T-helper 1 cell (primary cell): Measurements from ENCODE around the gene ERVH48-1.
"Not testable (repeated sequence)": the region's sequence is repeated elsewhere in the genome, so short reads cannot be mapped to it uniquely, and the experiment has no call there.

Source experiments
- DNase-seq, 5 donors: peaks; one replicate each; pipeline ENCODE4 v3.0.0-alpha.2; 2012 to 2020

The ERVH48-1 gene

DNA sequence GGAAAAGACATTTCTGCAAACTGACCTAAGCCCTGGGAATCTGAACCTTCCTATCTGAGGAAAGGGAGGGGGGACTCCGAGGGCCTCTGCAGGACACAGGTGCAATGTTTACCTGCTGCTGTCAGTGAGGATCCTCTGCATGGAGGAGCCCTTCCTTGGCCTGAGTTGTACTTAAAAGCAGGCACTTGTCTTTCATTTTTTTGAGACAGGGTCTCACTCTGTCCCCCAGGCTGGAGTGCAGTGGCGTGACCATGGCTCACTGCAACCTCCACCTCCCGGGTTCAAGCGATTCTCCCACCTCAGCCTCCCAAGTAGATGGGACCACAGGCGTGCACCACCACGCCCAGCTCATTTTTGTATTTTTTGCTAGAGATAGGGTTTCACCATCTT, 13.2 kb upstream of the ERVH48-1 start:
- DNase-seq: not testable (repeated sequence)

DNA sequence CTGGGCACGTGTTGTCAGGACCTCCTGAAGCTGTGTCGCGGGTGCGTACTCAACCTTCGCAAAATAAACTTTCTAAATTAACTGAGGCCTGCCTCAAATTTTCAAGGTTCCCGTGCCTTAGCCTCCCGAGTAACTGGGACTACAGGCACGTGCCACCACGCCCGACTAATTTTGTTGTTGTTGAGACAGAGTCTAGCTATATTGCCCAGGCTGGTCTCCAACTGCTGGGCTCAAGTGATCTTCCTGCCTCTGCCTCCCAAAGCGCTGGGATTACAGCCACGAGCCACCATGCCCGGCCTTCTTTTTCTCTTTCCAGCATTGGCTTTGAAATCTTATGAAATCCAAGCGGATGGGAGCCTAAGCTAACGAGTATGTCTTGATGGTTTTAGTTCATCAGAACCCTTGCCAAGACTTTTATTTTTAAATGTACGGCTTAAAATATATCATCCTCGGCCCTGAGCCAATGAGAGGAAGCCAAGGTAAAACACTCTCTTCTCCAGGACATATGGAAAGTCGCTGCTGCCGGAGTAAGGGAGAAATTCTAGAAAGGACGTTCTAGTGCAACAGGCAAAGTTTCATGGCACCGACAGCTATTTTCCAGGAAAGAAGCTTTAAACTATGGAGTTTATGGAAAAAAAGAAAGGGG, 12.7 kb upstream of the ERVH48-1 start:
- no peak for DNase-seq

DNA sequence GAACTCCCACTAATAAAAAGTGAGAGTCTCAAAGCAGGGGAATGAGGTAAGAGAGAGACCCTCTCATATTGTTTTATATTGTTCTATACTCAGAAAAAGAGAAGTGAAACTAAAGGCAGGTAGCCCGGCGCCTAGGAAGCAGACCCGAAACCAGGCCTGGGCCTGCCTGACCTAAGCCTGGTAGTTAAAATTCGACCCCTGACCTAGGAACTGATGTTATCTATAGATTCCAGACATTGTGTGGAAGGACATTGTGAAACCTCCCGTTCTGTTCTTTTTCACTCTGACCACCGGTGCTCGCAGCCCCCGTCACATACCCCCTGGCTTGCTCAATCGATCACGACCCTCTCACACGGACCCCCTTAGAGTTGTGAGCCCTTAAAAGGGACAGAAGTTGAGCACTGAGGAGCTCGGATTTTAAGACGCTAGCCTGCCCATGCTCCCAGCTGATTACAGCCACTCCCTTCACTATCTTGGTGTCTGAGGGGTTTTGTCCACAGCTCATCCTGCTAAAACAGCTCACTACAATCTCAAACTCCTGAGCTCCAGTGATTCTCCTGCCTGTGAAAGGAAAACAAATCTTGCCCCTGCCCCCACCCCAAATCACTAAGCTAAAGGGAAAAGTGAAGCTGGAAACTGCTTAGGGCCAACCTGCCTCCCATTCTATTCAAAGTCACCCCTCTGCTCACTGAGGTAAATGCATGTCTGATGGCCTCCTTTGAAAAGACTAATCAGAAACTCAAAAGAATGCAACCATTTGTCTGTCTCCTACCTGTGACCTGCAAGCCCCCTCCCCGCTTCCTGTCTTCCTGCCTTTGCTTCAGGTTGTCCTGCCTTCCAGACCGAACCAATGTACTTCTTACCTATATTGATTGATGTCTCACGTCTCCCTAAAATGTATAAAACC, 11.9 kb upstream of the ERVH48-1 start:
- DNase-seq: not testable (repeated sequence)

DNA sequence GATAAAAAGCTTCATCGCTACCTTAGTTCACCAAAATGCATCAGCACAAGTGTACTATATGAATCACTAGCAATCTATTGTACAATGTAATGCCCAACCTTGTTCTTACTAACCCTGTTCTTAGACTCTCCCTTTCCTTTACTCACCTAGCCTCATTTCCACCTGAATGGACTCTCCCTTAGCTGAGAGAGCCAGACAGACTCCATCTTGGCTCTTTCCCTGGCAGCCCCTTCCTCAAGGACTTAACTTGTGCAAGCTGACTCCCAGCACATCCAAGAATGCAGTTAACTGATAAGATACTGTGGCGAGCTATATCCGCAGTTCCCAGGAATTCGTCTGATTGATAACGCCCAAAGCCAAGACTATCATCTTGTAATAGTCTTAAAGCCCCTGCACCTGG, 10.9 kb upstream of the ERVH48-1 start:
- not testable (repeated sequence) for DNase-seq

DNA sequence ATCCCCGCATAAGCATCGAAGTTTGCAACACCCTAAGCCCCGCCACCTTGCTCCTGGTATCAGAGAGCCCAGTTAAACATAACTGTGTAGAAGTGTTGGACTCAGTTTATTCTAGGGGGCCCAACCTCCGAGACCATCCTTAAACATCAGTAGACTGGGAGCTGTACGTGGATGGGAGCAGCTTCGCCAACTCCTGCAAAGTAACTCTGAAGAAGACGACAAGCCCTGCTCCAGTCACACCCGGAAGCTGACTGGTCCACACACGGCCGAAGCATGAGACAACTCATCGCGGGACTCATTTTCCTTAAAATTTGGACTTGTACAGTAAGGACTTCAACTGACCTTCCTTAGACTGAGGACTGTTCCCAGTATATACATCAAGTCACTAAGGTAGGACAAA, 8.5 kb upstream of the ERVH48-1 start:
- not testable (repeated sequence) for DNase-seq

DNA sequence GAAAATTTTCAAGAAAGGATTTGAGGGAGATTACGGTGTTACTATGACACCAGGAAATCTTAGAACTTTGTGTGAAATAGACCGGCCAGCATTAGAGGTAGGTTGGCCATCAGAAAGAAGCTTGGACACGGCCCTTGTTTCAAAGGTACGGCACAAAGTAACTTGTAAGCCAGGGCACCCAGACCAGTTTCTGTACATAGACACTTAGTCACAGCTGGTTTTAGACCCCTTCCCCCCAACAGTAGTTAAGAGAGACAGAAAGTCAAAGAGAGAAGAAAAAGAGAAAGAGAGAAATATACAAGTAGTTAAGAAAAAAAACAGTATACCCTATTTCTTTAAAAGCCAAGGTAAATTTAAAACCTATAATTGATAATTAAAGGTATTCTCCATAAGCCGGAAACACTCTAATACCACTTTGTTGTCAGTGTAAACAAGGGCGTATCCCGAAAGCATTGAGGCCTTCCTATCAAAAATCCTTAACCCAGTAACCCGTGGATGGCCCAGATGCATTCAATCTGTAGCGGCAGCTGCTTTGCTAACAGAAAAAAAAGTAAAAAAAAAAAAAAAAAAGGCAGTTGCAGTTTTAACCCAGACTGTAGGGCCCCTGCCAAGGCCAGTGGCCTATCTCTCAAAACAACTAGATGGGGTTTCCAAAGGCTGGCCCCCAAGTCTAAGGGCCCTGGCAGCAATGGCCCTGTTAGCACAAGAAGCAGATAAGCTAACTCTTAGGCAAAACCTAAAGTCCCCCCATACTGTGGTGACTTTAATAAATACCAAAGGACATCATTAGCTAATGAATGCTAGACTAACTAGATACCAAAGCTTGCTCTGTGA, 7.9 kb upstream of the ERVH48-1 start:
- not testable (repeated sequence) for DNase-seq

DNA sequence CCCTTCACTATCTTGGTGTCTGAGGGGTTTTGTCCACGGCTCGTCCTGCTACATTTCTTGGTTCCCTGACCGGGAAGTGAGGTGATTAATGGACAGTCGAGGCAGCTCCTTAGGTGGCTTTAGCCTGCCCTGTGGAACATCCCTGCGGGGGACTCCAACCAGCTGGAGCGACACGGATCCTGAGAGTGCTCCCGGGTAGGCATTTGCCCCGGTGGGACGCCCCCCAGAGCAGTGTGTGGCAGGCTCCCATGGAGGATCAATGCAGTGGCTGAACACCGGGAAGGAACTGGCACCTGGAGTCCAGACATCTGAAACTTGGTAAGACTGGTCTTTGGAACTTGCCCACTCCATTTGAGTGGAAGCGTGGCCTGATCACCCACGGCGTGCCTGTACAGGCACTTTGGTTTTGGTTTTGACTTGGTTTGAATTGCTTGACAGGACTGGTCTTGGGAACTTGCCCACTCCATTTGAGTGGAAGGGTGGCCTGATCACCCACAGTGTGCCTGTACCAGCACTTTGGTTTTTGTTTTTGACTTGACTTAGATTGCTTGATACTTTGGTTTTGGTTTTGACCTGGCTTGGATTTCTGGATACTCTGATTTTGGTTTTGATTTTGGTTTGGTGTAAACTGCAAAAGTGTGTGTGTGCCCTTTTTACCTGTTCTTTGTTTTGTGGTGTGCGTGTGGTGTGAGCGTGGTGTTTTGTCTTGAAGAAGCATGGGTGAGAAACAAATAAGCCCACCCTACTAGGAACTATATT, 7.1 kb upstream of the ERVH48-1 start:
- not testable (repeated sequence) for DNase-seq

DNA sequence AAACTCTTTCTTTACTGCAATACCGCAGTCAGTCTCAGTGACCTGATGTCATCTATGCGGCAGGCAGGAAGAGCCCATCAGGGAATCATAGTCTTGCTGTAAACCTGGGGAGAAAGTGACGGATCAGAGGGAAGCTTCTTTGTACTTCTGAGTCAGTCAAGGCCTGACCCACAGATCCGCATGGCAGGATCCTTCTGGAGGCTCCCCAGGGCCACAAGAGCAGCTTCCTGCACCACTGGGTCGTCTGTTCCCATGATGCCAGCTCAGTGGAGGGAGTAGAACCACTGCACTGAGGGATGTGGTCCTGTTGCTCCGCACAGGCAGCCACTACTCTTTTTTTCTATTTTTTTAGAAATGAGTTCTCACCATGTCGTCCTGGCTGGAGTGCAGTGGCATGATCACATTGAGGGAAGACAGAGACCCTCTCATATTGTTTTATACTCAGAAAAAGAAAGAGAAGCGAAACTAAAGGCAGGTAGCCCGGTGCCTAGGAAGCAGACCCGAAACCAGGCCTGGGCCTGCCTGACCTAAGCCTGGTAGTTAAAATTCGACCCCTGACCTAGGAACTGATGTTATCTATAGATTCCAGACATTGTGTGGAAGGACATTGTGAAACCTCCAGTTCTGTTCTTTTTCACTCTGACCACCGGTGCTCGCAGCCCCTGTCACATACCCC, 6.3 kb upstream of the ERVH48-1 start:
- no peak for DNase-seq

DNA sequence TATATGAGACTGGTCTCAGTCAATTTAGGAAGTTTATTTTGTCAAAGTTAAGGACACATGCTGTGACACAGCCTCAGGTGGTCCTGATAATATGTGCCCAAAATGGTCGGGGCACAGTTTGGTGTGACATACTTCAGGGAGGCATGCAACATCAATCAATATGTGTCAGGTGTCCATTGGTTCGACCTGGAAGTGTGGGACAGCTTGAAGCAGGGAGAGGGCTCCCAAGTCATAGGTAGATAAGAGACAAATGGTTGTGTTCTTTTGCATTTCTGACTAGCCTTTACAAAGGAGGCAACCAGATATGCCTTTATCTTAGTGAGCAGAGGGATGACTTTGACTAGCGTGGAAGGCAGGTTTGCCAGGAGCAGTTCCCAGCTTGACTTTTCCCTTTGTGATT, 4.5 kb upstream of the ERVH48-1 start:
- DNase-seq: no peak

DNA sequence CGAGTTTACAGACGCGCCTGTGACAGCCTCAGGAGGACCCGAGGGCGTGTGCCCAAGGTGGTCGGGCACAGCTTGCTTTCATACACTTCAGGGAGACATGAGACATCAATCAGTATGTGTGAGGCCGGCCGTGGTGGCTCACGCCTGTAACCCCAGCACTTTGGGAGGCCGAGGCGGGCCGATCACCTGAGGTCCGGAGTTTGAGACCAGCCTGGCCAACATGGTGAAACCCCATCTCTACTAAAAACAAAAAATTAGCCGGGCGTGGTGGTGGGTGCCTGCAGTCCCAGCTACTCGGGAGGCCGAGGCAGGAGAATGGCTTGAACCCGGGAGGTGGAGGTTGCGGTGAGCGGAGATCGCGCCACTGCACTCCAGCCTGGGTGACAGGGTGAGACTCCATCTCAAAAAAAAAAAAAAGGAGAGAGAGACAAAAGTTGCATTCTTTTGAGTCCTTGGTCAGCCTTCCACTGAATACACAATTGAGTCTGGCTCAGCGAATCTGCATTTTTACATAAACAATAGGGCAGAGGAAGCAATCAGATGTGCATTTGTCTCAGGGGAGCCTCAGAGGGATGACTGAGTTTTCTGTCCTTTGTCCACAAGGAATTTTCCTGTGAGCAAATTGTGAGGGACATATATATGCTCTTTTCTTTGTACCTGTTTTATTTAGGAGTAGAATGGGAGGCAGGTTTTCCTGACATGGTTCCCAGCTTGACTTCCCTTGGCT, 2.2 kb upstream of the ERVH48-1 start:
- not testable (repeated sequence) for DNase-seq

DNA sequence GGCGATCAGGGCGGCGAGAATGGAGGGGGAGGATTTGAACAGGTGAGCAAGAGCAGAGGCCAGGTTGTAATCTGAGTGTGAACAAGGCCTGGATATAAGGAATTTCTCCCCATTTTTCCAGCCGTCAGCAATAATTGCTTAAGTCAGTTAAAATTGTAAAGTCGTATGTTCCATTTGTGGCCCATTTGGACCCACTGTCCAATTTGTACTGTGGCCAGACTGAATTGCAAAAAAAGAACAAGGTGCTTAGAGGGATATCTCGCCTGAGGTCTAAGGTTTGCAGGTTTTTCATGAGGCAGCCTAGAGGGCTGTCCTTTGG, 1.0 kb downstream of the ERVH48-1 start:
- DNase-seq: no peak

DNA sequence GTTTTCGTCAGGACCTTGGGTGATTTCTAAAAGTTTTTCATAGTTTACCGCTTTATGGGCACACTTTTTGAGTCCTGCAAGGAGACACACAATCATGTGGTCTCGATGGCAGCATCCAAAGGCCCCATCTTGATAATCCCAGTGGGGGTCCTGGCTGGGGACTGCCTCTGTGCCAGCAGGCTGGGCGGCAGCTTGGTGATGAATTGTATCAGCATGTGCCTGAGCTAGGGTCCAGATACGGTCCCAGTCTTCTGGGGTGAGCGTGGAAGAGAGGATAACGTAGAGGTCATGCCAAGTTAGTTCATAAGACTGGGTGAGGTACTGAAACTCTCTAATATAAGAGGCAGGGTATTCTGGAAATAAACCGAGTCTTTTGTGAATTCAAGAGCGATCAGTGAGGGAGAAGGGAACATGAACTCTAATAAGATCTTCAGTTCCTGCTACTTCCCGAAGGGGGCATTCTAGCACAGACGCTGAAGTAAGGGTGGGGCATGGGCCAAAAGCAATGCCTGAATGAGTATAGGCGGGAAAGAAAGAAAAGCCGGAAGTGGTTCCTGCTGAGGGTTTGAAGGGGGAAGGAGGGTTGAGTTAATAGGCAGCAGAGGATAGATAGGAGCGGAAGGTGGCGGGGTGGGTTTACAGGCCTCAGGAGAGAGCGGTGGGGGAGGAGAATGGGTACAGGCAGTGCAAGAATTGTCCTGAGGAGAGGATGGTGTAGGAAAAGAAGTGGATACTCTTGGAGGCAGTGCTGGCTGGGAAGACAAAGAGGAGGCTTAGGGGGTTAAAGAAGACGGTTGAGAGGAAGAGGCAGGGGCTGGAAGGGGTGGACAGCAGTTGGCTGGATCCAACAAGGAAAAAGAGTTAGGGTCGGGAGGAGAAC, 1.6 kb downstream of the ERVH48-1 start:
- peak; percentile 13 to 85 (median 35) for DNase-seq

DNA sequence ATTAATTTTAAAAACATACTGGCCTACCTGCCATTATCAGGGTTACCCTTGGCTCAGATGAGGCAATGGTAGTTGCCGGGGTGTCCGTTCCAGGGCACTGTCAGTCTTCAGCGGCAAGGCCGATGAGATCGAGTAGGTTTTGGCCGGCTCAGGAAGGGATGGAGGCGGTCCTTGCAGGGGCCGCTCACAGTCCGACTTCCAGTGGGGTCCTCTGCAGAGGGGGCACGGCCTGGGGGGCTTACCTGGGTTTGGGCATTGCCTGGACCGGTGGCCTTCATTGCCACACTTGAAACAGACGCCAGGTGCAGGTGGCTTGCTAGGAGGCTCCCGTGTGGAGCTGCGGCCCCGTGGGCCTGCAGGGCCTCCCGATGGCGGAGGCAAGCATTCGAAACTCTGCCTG, 2.5 kb downstream of the ERVH48-1 start:
- DNase-seq: no peak

DNA sequence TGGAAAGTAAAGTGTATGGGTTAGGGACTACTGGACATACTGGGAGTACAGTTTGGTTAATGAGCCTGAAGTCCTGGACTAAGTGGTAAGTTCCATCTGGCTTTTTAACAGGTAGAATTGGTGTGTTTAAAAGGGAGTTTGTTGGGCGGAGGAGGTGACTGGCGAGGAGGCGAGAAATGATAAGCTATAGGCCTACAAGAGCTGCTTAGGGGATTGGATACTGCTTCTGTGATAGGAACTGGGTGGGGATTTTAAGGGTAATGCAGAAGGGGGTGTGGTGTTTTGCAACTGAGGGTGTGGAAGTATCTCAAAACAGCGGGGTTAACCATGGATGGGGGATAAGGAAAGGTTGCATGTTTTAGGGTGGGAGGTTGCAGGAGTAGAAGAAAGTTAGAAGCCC, 3.5 kb downstream of the ERVH48-1 start:
- no peak for DNase-seq

DNA sequence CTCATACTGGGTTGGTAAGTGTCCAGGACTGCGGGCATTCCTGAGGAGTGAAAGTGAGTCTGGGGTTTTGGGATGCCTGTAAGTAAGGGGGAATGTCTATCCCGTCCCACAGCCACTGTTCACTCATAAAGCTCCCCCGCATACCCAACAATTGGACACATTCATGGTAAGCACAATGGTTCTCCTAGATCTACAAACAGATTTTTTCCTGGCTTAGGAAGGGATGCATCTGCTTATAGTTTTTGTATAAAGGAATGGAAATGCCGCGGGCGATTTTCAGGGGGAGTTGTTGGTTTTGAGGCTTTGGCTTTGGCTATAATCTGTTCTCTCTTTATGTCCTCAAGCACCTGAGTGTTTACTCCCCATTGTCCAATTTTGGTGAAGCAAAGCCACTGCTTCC, 7.1 kb downstream of the ERVH48-1 start:
- DNase-seq: no peak

DNA sequence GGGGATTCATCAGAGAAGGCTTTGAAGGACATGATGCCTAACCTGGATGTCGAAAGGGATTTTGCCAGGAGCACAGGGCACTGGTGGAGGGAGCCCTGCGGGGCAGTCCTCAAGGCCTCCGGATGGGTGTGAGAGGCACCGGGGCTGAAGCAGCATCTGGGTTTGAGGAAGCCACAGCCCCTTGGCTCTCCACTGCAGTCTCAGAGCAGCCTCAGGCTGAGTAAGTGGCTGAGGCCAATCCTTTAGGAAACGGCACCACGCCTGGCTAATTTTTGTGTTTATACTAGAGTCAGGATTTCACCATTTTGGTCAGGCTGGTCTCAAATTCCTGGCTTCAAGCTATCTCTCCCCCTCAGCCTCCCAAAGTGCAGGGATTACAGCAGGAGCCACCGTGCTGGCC, 12.0 kb downstream of the ERVH48-1 start:
- DNase-seq: no peak

DNA sequence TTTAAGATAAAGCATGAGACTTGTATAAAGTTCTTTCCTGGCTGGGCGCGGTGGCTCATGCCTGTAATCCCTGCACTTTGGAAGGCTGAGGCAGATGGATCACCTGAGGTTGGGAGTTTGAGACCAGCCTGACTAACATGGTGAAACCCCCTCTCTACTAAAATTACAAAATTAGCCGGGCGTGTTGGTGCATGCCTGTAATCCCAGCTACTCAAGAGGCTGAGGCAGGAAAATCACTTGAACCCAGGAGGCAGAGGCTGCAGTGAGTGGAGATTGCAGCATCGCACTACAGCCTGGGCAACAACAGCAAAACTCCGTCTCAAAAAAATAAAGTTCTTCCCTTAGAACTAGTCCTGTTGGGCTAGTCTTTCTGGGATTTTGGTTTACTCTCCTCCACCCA, 13.5 kb downstream of the ERVH48-1 start:
- DNase-seq: not testable (repeated sequence)

DNA sequence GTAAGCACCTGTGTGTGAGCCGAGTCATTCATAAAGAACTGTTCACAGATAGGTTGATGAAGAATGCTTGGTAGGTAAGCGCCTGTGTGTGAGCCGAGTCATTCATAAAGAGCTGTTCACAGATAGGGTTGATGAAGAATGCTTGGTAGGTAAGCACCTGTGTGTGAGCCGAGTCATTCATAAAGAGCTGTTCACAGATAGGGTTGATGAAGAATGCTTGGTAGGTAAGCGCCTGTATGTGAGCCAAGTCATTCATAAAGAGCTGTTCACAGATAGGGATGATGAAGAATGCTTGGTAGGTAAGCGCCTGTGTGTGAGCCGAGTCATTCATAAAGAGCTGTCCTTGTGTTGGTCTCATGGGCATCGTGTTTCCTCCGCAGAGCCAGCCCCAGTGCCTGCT, 16.9 kb downstream of the ERVH48-1 start:
- DNase-seq: not testable (repeated sequence)

DNA sequence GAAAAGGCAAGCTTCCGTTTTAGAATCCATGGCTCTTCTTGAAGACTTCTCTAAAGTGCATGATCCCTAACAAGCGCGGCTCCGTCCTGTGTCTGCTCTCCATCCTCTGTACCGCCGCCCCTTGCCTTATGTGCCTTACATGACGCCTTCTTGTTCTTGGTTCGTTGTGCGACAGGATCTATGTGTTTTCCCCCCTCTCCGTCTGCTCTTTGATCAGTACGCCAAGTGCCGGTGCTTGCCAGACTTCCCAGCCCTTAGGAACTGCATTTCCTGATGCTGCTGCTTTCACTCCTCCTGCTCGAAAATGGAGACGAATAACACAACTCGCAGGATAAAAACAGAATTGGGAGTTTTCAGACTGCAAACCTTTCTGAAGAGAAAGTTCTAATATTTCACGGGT, 19.2 kb downstream of the ERVH48-1 start:
- DNase-seq: no peak

DNA sequence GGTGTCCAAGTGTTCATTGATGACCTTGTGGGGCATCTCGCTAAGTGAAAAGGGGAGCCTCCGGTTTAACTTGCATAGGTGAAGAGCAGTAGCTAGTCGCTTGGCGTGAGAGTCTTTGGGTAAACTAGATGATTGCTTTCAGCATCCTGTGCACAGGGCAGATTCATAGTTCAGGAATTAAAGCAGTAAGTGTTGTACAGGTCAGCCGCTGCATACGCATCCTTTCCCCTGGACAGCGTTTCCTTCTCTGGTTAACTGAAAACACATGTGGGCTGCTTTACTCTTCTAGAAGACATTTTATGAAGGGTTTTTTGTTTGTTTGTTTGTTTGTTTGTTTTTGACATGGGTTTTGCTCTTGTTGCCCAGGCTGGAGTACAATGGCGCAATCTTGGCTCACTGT, 20.2 kb downstream of the ERVH48-1 start:
- DNase-seq: no peak
